ENCODE results near the gene GATAD2A. TPM values are rescaled to one million over a fixed set of nuclear protein-coding genes. Genes with fewer than 3 reads are reported as not detected.

The GATAD2A gene
- polyA plus RNA-seq, 1 donor (not counting 4 experiments of a cell fraction or from before 2014, with no cell fraction given), result 28.4 TPM

GRCh38 chr19:19547674-19548336 lies 142.3 kb downstream of the GATAD2A start:
- no peak for FAIRE-seq

GRCh38 chr19:19548915-19549759 lies 143.7 kb downstream of the GATAD2A start:
- no peak overlapping the region for H3K4me3 ChIP-seq (ENCODE audit: control insufficient read depth in 2 of 3, extremely low read depth in 1 of 3, insufficient read depth in 2 of 3, low read depth in 1 of 3, low read length in 3 of 3)
- H3K9me3 ChIP-seq (ENCODE audit: control insufficient read depth, low read depth, low read length), result no peaks in the 10 kb centered on the region
- no peaks in the 10 kb centered on the region for H3K79me2 ChIP-seq (ENCODE audit: control insufficient read depth, insufficient read depth, low read length)
- dilution Hi-C loops (cut with MboI; ENCODE audit: extremely low pct_ligation_motif_present, low sequenced_read_pairs), result no loop called here
- no peak for TF ChIP-seq EZH2 (IDR thresholded peaks at IDR 0.05; ENCODE audit: low read length)
- TF ChIP-seq CTCF (optimal IDR thresholded peaks at IDR 0.05 in 1 of 3, IDR thresholded peaks at IDR 0.05 in 1 of 3, conservative IDR thresholded peaks at IDR 0.05 in 1 of 3; ENCODE audit: extremely low read depth in 1 of 3, insufficient read depth in 2 of 3, low read length in 3 of 3), result no peak
- H3K9ac ChIP-seq (ENCODE audit: control insufficient read depth, extremely low read depth, insufficient read depth, low read length), result no peak overlapping the region
- no peaks in the 10 kb centered on the region for H3K9me1 ChIP-seq (ENCODE audit: control insufficient read depth, extremely low read depth, insufficient read depth, low read length)
- no peak overlapping the region for H3K4me2 ChIP-seq (ENCODE audit: control insufficient read depth, extremely low read depth, insufficient read depth, low read depth, low read length)
- DNase-seq (ENCODE audit: low read depth, low spot score) (no peak), FAIRE-seq (no peak)
- no peaks in the 10 kb centered on the region for H3K4me1 ChIP-seq (ENCODE audit: control insufficient read depth, extremely low read depth, insufficient read depth, low read length)
- peaks cover 32% of the 10 kb centered on the region for H3K27me3 ChIP-seq (ENCODE audit: control insufficient read depth, extremely low read depth, insufficient read depth, low read length)
- H3K36me3 ChIP-seq (ENCODE audit: control insufficient read depth in 2 of 2, extremely low read depth in 1 of 2, insufficient read depth in 2 of 2, low read length in 2 of 2), result no peaks in the 10 kb centered on the region
- no peak overlapping the region for H3K27ac ChIP-seq (ENCODE audit: control insufficient read depth, insufficient read depth, low read length)
- H2AFZ ChIP-seq (ENCODE audit: control insufficient read depth, low read length), result no peak overlapping the region
- H4K20me1 ChIP-seq (ENCODE audit: control insufficient read depth, extremely low read depth, insufficient read depth, low read length), result no peaks in the 10 kb centered on the region

More at GRCh38 chr19:19547674-19548336, 142.3 kb downstream of the GATAD2A start:
- TF ChIP-seq EZH2 (IDR thresholded peaks at IDR 0.05; ENCODE audit: low read length), result no peak
- TF ChIP-seq CTCF (optimal IDR thresholded peaks at IDR 0.05 in 1 of 3, IDR thresholded peaks at IDR 0.05 in 1 of 3, conservative IDR thresholded peaks at IDR 0.05 in 1 of 3; ENCODE audit: extremely low read depth in 1 of 3, insufficient read depth in 2 of 3, low read length in 3 of 3), result no peak
- peaks cover 32% of the 10 kb centered on the region for H3K27me3 ChIP-seq (ENCODE audit: control insufficient read depth, extremely low read depth, insufficient read depth, low read length)
- DNase-seq (ENCODE audit: low read depth, low spot score), result no peak
- H3K27ac ChIP-seq (ENCODE audit: control insufficient read depth, insufficient read depth, low read length), result no peak overlapping the region
- no peaks in the 10 kb centered on the region for H4K20me1 ChIP-seq (ENCODE audit: control insufficient read depth, extremely low read depth, insufficient read depth, low read length)
- no peaks in the 10 kb centered on the region for H3K4me1 ChIP-seq (ENCODE audit: control insufficient read depth, extremely low read depth, insufficient read depth, low read length)
- H3K9ac ChIP-seq (ENCODE audit: control insufficient read depth, extremely low read depth, insufficient read depth, low read length), result no peak overlapping the region
- no peaks in the 10 kb centered on the region for H3K36me3 ChIP-seq (ENCODE audit: control insufficient read depth in 2 of 2, extremely low read depth in 1 of 2, insufficient read depth in 2 of 2, low read length in 2 of 2)
- no peaks in the 10 kb centered on the region for H3K9me3 ChIP-seq (ENCODE audit: control insufficient read depth, low read depth, low read length)
- dilution Hi-C loops (cut with MboI; ENCODE audit: extremely low pct_ligation_motif_present, low sequenced_read_pairs), result no loop called here
- H3K4me3 ChIP-seq (ENCODE audit: control insufficient read depth in 2 of 3, extremely low read depth in 1 of 3, insufficient read depth in 2 of 3, low read depth in 1 of 3, low read length in 3 of 3), result no peak overlapping the region
- no peak overlapping the region for H2AFZ ChIP-seq (ENCODE audit: control insufficient read depth, low read length)
- no peak overlapping the region for H3K4me2 ChIP-seq (ENCODE audit: control insufficient read depth, extremely low read depth, insufficient read depth, low read depth, low read length)
- no peaks in the 10 kb centered on the region for H3K79me2 ChIP-seq (ENCODE audit: control insufficient read depth, insufficient read depth, low read length)
- H3K9me1 ChIP-seq (ENCODE audit: control insufficient read depth, extremely low read depth, insufficient read depth, low read length), result no peaks in the 10 kb centered on the region
